ENCODE data around the gene GABPB1. TPM values are rescaled to one million over a fixed set of nuclear protein-coding genes. Genes with fewer than 3 reads are reported as not detected.

GABPB1 gene
- total RNA-seq, 2 donors from 2014 or later: 30.9 to 31.2 TPM

- Mint-ChIP-seq H3K27me3 (no peaks in the 10 kb centered on the region), H3K4me3 (no peak overlapping the region), H3K4me1 (peaks cover 11% of the 10 kb centered on the region), H3K27ac (peak overlapping the region; percentile 42), H3K9me3 (no peaks in the 10 kb centered on the region), H3K36me3 (ENCODE audit: low read depth) (peaks cover 37% of the 10 kb centered on the region)
- ATAC-seq (replicated peaks): no peak
Observed at GRCh38 chr15:50277370-50277769, 77.6 kb downstream of the GABPB1 start.

GRCh38 chr15:50275908-50276307 lies 79.1 kb downstream of the GABPB1 start:
- Mint-ChIP-seq H3K4me1 (peaks cover 11% of the 10 kb centered on the region), H3K27ac (peak overlapping the region; percentile 42), H3K36me3 (ENCODE audit: low read depth) (peaks cover 37% of the 10 kb centered on the region), H3K9me3 (no peaks in the 10 kb centered on the region), H3K4me3 (no peak overlapping the region), H3K27me3 (no peaks in the 10 kb centered on the region)
- no peak for ATAC-seq (replicated peaks)

GRCh38 chr15:50275091-50275490 lies 79.9 kb downstream of the GABPB1 start:
- peaks cover 11% of the 10 kb centered on the region for H3K4me1 Mint-ChIP-seq
- ATAC-seq (replicated peaks): peak; percentile 50
- H3K4me3 Mint-ChIP-seq: peak overlapping the region; percentile 35
- no peaks in the 10 kb centered on the region for H3K27me3 Mint-ChIP-seq
- H3K36me3 Mint-ChIP-seq (ENCODE audit: low read depth): peaks cover 32% of the 10 kb centered on the region
- peak overlapping the region; percentile 58 for H3K27ac Mint-ChIP-seq
- H3K9me3 Mint-ChIP-seq: no peaks in the 10 kb centered on the region

GRCh38 chr15:50267577-50267976 lies 87.4 kb downstream of the GABPB1 start:
- Mint-ChIP-seq H3K36me3 (ENCODE audit: low read depth) (no peaks in the 10 kb centered on the region), H3K4me1 (peaks cover 8% of the 10 kb centered on the region), H3K27me3 (peaks cover 4% of the 10 kb centered on the region), H3K27ac (no peak overlapping the region), H3K4me3 (no peak overlapping the region), H3K9me3 (no peaks in the 10 kb centered on the region)
- no peak for ATAC-seq (replicated peaks)

GRCh38 chr15:50265620-50266019 lies 89.4 kb downstream of the GABPB1 start, which contains the start of gene HDC:
TSS of gene HDC (minus strand) at chr15:50265726. CDS start at chr15:50265623, 103 bp downstream.
- Mint-ChIP-seq H3K27me3 (peaks cover 4% of the 10 kb centered on the region), H3K9me3 (no peaks in the 10 kb centered on the region), H3K4me3 (no peak within 1 kb of the TSS), H3K4me1 (peaks cover 23% of the 10 kb centered on the region), H3K36me3 (ENCODE audit: low read depth) (no peaks in the 10 kb centered on the region), H3K27ac (no peak within 1 kb of the TSS)
- no peak for ATAC-seq (replicated peaks)

GRCh38 chr15:50262533-50262932 lies 92.5 kb downstream of the GABPB1 start:
- Mint-ChIP-seq H3K9me3 (no peaks in the 10 kb centered on the region), H3K4me1 (peaks cover 34% of the 10 kb centered on the region), H3K27ac (peak overlapping the region; percentile 99), H3K36me3 (ENCODE audit: low read depth) (no peaks in the 10 kb centered on the region), H3K4me3 (peak overlapping the region; percentile 77), H3K27me3 (peaks cover 4% of the 10 kb centered on the region)
- ATAC-seq (replicated peaks): peak; percentile 49

- Mint-ChIP-seq H3K27ac (peak overlapping the region; percentile 99), H3K4me3 (peak overlapping the region; percentile 77), H3K36me3 (ENCODE audit: low read depth) (no peaks in the 10 kb centered on the region), H3K4me1 (peaks cover 34% of the 10 kb centered on the region), H3K27me3 (peaks cover 1% of the 10 kb centered on the region), H3K9me3 (no peaks in the 10 kb centered on the region)
- no peak for ATAC-seq (replicated peaks)
Observed at GRCh38 chr15:50261981-50262380, 93.0 kb downstream of the GABPB1 start.

GRCh38 chr15:50260969-50261496 lies 94.0 kb downstream of the GABPB1 start:
- peaks cover 34% of the 10 kb centered on the region for H3K4me1 Mint-ChIP-seq
- ATAC-seq (replicated peaks): peak; percentile 55
- H3K27ac Mint-ChIP-seq: peak overlapping the region; percentile 99
- peak overlapping the region; percentile 77 for H3K4me3 Mint-ChIP-seq
- H3K36me3 Mint-ChIP-seq (ENCODE audit: low read depth): no peaks in the 10 kb centered on the region
- no peaks in the 10 kb centered on the region for H3K9me3 Mint-ChIP-seq
- no peaks in the 10 kb centered on the region for H3K27me3 Mint-ChIP-seq

- no peaks in the 10 kb centered on the region for H3K36me3 Mint-ChIP-seq (ENCODE audit: low read depth)
- peak overlapping the region; percentile 77 for H3K4me3 Mint-ChIP-seq
- H3K27me3 Mint-ChIP-seq: no peaks in the 10 kb centered on the region
- peaks cover 34% of the 10 kb centered on the region for H3K4me1 Mint-ChIP-seq
- H3K9me3 Mint-ChIP-seq: no peaks in the 10 kb centered on the region
- H3K27ac Mint-ChIP-seq: peak overlapping the region; percentile 19
- ATAC-seq (replicated peaks): no peak
Observed at GRCh38 chr15:50259276-50259675, 95.7 kb downstream of the GABPB1 start.

GRCh38 chr15:50257924-50258323 lies 97.1 kb downstream of the GABPB1 start:
- no peak overlapping the region for H3K27ac Mint-ChIP-seq

GRCh38 chr15:50257332-50257731 lies 97.7 kb downstream of the GABPB1 start:
- peaks cover 24% of the 10 kb centered on the region for H3K4me1 Mint-ChIP-seq
- no peak overlapping the region for H3K4me3 Mint-ChIP-seq
- no peak overlapping the region for H3K27ac Mint-ChIP-seq
- H3K36me3 Mint-ChIP-seq (ENCODE audit: low read depth): no peaks in the 10 kb centered on the region
- H3K27me3 Mint-ChIP-seq: no peaks in the 10 kb centered on the region
- ATAC-seq (replicated peaks): no peak
- no peaks in the 10 kb centered on the region for H3K9me3 Mint-ChIP-seq

More at GRCh38 chr15:50257924-50258323, 97.1 kb downstream of the GABPB1 start:
- no peaks in the 10 kb centered on the region for H3K9me3 Mint-ChIP-seq
- H3K4me1 Mint-ChIP-seq: peaks cover 30% of the 10 kb centered on the region
- H3K27me3 Mint-ChIP-seq: no peaks in the 10 kb centered on the region
- H3K36me3 Mint-ChIP-seq (ENCODE audit: low read depth): no peaks in the 10 kb centered on the region
- no peak overlapping the region for H3K4me3 Mint-ChIP-seq
- ATAC-seq (replicated peaks): no peak

- no peaks in the 10 kb centered on the region for H3K27me3 Mint-ChIP-seq
- no peaks in the 10 kb centered on the region for H3K9me3 Mint-ChIP-seq
- H3K27ac Mint-ChIP-seq: no peak overlapping the region
- no peak overlapping the region for H3K4me3 Mint-ChIP-seq
- no peaks in the 10 kb centered on the region for H3K36me3 Mint-ChIP-seq (ENCODE audit: low read depth)
- peaks cover 18% of the 10 kb centered on the region for H3K4me1 Mint-ChIP-seq
- no peak for ATAC-seq (replicated peaks)
Observed at GRCh38 chr15:50256188-50257041, 98.6 kb downstream of the GABPB1 start.

- Mint-ChIP-seq H3K4me3 (no peak overlapping the region), H3K9me3 (no peaks in the 10 kb centered on the region), H3K4me1 (peaks cover 15% of the 10 kb centered on the region), H3K27ac (no peak overlapping the region), H3K36me3 (ENCODE audit: low read depth) (no peaks in the 10 kb centered on the region), H3K27me3 (no peaks in the 10 kb centered on the region)
- no peak for ATAC-seq (replicated peaks)
Observed at GRCh38 chr15:50252556-50252955, 102.4 kb downstream of the GABPB1 start.

GRCh38 chr15:50251638-50252182 lies 103.3 kb downstream of the GABPB1 start:
- H3K27ac Mint-ChIP-seq: peak overlapping the region; percentile 60
- no peaks in the 10 kb centered on the region for H3K27me3 Mint-ChIP-seq
- no peaks in the 10 kb centered on the region for H3K9me3 Mint-ChIP-seq
- peaks cover 15% of the 10 kb centered on the region for H3K4me1 Mint-ChIP-seq
- no peak overlapping the region for H3K4me3 Mint-ChIP-seq
- H3K36me3 Mint-ChIP-seq (ENCODE audit: low read depth): no peaks in the 10 kb centered on the region
- no peak for ATAC-seq (replicated peaks)

Data from activated T-helper 17 cell treated with anti-CD3 and anti-CD28 coated beads, Interleukin-2, amount 50 U/mL, for 72 hours (primary cell).